ENCODE results near the gene ICAM2. TPM values are rescaled to one million over a fixed set of nuclear protein-coding genes. Genes with fewer than 3 reads are reported as not detected.

Gene ICAM2
- 55.7 TPM for total RNA-seq

GRCh38 chr17:64020056-64020766, at the start of gene ICAM2:
TSS of gene ICAM2 (minus strand) at chr17:64020633. CDS start at chr17:64006691, 13,942 bp downstream.
- DNase-seq (ENCODE audit: extremely low spot score in 2 of 2) = peak in 1 of 2 donors; percentile 83
- TF ChIP-seq CTCF (IDR thresholded peaks at IDR 0.05) (no peak), POLR2A (IDR thresholded peaks at IDR 0.05) (peak in 1 of 2 donors; percentile 28), POLR2AphosphoS5 (IDR thresholded peaks at IDR 0.05; ENCODE audit: insufficient read depth in 1 of 2, low read depth in 1 of 2) (peak; percentile 59 to 69)
- Histone ChIP-seq H3K9me3 (no peaks in the 10 kb centered on the region), H3K36me3 (no peaks in the 10 kb centered on the region), H3K27ac (peak within 1 kb of the TSS; percentile 75), H3K27me3 (no peaks in the 10 kb centered on the region), H3K4me3 (peak within 1 kb of the TSS; percentile 32 to 46), H3K4me1 (peaks cover 7% of the 10 kb centered on the region)
- intact Hi-C loops (cut with DNase I) = loop anchor here (10.0 kb wide), 1 partner anchor 105 kb away; the partner anchor contains the start of genes CSHL1 and GH1

DNA sequence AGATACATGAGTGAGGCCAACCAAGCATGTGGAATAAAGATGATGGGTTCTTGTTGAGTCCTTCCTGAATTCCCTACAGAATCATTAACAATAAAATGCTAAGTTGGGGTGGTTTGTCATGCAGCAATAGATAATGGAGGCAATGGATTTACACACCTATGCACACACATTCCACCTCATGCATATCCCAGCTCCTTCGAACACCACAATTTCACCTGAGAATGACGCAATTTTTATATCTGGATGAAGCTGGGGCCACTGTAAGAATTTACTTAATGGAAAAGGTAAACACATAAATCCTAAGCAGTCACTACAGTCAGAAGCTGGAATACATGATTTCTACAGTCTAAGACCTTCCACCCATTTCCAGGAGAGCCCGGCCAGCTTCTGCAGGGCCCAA, 49.8 kb upstream of the ICAM2 start:
- Histone ChIP-seq H3K27ac (no peak overlapping the region), H3K9me3 (peaks cover 7% of the 10 kb centered on the region), H3K27me3 (no peaks in the 10 kb centered on the region), H3K36me3 (peaks cover 0 to 47% of the 10 kb centered on the region in 2 donors), H3K4me3 (no peak overlapping the region), H3K4me1 (peaks cover 15% of the 10 kb centered on the region)
- intact Hi-C loops (cut with DNase I) = no loop called here
- no peak for DNase-seq (ENCODE audit: extremely low spot score in 2 of 2)
- TF ChIP-seq POLR2A (IDR thresholded peaks at IDR 0.05) = no peak
- TF ChIP-seq POLR2AphosphoS5 (IDR thresholded peaks at IDR 0.05; ENCODE audit: insufficient read depth in 1 of 2, low read depth in 1 of 2) = no peak
- no peak for TF ChIP-seq CTCF (IDR thresholded peaks at IDR 0.05)

DNA sequence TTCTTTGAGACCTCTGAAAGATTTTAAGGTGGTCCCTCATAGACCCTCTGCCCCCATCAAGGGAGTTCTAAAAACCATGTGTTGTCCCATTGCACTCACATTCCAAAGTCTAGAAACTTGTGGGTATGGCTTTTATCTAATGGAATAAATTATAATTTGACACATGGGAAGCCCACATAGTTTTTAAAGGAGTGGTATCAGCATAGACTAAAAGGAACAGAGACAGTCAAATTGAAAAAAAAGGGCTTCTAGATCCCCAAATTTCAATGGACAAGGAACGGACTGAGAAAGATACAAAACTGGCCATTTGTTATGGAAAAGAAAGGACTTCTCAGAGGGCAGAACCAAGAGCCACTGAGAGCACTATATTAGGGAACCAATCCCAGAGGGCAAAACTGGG, 48.7 kb upstream of the ICAM2 start:
- TF ChIP-seq POLR2A (IDR thresholded peaks at IDR 0.05) = no peak
- no peak for TF ChIP-seq POLR2AphosphoS5 (IDR thresholded peaks at IDR 0.05; ENCODE audit: insufficient read depth in 1 of 2, low read depth in 1 of 2)
- no peak for TF ChIP-seq CTCF (IDR thresholded peaks at IDR 0.05)

GRCh38 chr17:64067657-64068056, 47.2 kb upstream of the ICAM2 start:
- Histone ChIP-seq H3K27ac (no peak overlapping the region), H3K36me3 (peaks cover 0 to 52% of the 10 kb centered on the region in 2 donors), H3K4me3 (no peak overlapping the region), H3K4me1 (peaks cover 10% of the 10 kb centered on the region), H3K27me3 (no peaks in the 10 kb centered on the region), H3K9me3 (peaks cover 7% of the 10 kb centered on the region)
- intact Hi-C loops (cut with DNase I) = no loop called here
- no peak for TF ChIP-seq CTCF (IDR thresholded peaks at IDR 0.05)
- no peak for TF ChIP-seq POLR2AphosphoS5 (IDR thresholded peaks at IDR 0.05; ENCODE audit: insufficient read depth in 1 of 2, low read depth in 1 of 2)
- TF ChIP-seq POLR2A (IDR thresholded peaks at IDR 0.05) = no peak
- no peak for DNase-seq (ENCODE audit: extremely low spot score in 2 of 2)

More for the DNA sequence above, 48.7 kb upstream of the ICAM2 start:
- Histone ChIP-seq H3K36me3 (peaks cover 0 to 52% of the 10 kb centered on the region in 2 donors), H3K9me3 (peaks cover 7% of the 10 kb centered on the region), H3K27me3 (no peaks in the 10 kb centered on the region), H3K4me3 (no peak overlapping the region), H3K27ac (no peak overlapping the region), H3K4me1 (peaks cover 10% of the 10 kb centered on the region)
- intact Hi-C loops (cut with DNase I) = no loop called here
- no peak for DNase-seq (ENCODE audit: extremely low spot score in 2 of 2)

DNA sequence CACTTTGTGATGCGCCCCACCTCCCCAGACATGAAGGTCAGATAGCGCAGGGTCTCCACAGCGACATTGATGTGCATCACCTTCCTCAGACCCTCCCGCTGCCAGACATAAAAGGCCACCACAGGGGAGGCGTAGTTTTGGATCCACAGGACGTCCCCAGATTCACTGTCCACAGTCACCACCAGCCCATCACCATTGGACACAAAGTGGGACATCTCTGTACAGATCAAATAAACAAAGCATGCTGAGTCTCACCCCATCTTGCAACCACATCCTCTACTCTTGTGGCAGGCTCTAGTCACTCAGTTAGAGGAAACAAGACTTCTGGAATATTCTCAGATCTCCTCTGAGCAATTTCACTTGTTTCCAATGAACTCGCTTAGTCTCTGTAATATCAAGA, 46.3 kb upstream of the ICAM2 start:
- DNase-seq (ENCODE audit: extremely low spot score in 2 of 2) = no peak
- H3K27ac ChIP-seq = no peak overlapping the region
- H3K4me3 ChIP-seq = peak overlapping the region in 1 of 2 donors; percentile 13
- H3K36me3 ChIP-seq = peaks cover 0 to 48% of the 10 kb centered on the region in 2 donors
- TF ChIP-seq POLR2A (IDR thresholded peaks at IDR 0.05) = no peak
- no peak for TF ChIP-seq CTCF (IDR thresholded peaks at IDR 0.05)
- no peak for TF ChIP-seq POLR2AphosphoS5 (IDR thresholded peaks at IDR 0.05; ENCODE audit: insufficient read depth in 1 of 2, low read depth in 1 of 2)
- peaks cover 10% of the 10 kb centered on the region for H3K4me1 ChIP-seq
- intact Hi-C loops (cut with DNase I) = no loop called here
- peaks cover 7% of the 10 kb centered on the region for H3K9me3 ChIP-seq
- H3K27me3 ChIP-seq = no peaks in the 10 kb centered on the region

All from vagina (tissue), 2 donors.